Esophagus muscularis mucosa (tissue), 4 donors: ENCODE results near the gene POU5F1. TPM values are rescaled to one million over a fixed set of nuclear protein-coding genes. Genes with fewer than 3 reads are reported as not detected.
A peak's percentile ranks its signal among the peaks of the same experiment; 100 is the strongest.

ENCODE experiments used
- DNase-seq: peaks from one replicate; pipeline ENCODE4 v3.0.0-alpha.2; 2017; ENCODE audit errors: extremely low spot score
- H3K27ac ChIP-seq, 4 donors: fragments of 200-600 bp; sonication (generic); replicated peaks in 1 of 4; 1 replicate in 3 of 4; 2 replicates in 1 of 4; pipeline ENCODE4 v1.5.1; 2016 to 2019; ENCODE audit warnings: mild to moderate bottlenecking in 1 of 4
- H3K27me3 ChIP-seq, 4 donors: fragments of 200-600 bp; sonication (generic); one replicate each; pipeline versions ENCODE4 v1.5.1 to v1.6.0; 2016 to 2019
- H3K36me3 ChIP-seq, 4 donors: fragments of 200-600 bp; sonication (generic); one replicate each; pipeline ENCODE4 v1.5.1; 2016 to 2019
- H3K4me1 ChIP-seq, 4 donors: fragments of 200-600 bp; sonication (generic); one replicate each; pipeline ENCODE4 v1.5.1; 2016 to 2019
- H3K4me3 ChIP-seq, 4 donors: fragments of 200-600 bp; sonication (generic); 1 replicate in 2 of 4; 2 replicates in 2 of 4; pipeline ENCODE4 v1.5.1; 2016 to 2019; ENCODE audit warnings: mild to moderate bottlenecking in 4 of 4, moderate library complexity in 1 of 4
- H3K9me3 ChIP-seq, 4 donors: fragments of 200-600 bp; sonication (generic); 1 replicate in 3 of 4; 2 replicates in 1 of 4; pipeline ENCODE4 v1.5.1; 2016 to 2019
- EP300 ChIP-seq: sonication (generic); formaldehyde crosslinking; IDR thresholded peaks from one replicate; pipeline ENCODE4 v1.6.1; 2017; ENCODE audit warnings: antibody characterized with exemption
- POLR2A ChIP-seq: fragments of 450-650 bp; IDR thresholded peaks from one replicate; pipeline ENCODE4 v1.6.1; 2017; ENCODE audit warnings: antibody characterized with exemption, moderate library complexity, mild to moderate bottlenecking, low read depth
- POLR2AphosphoS5 ChIP-seq, 2 donors: sonication (generic); formaldehyde crosslinking; IDR thresholded peaks; one replicate each; pipeline ENCODE4 v1.6.1; 2017; ENCODE audit warnings: antibody characterized with exemption in 2 of 2
- WGBS: methylation state at CpG from one replicate; pipeline ENCODE4 v1.1.5; 2018; 5-methylcytosine and 5-hydroxymethylcytosine counted together
- intact Hi-C: fragments of 100-400 bp; cut with DNase I; formaldehyde crosslinking; loops from one replicate; pipeline ENCODE4 v1.15.1; 2023
- total RNA-seq, 4 donors: library from RNA; depleted of rRNA; stranded (reverse); fragments of >200 nt; gene quantifications; one replicate each; pipeline versions ENCODE4 v1.1.0 to v1.2.1, GENCODE V29; 2016
- TF ChIP-seq, protein P1 (sequence below), 3 experiments: fragments of 200-600 bp in 2 of 3; fragments of 450-650 bp in 1 of 3; sonication (generic) in 2 of 3; IDR thresholded peaks; one replicate each; pipeline ENCODE4 v1.5.1; 2017 to 2019; ENCODE audit warnings: antibody characterized with exemption in 3 of 3, mild to moderate bottlenecking in 2 of 3, moderate library complexity in 1 of 3

POU5F1 gene
- total RNA-seq, 4 donors from 2014 or later, result 1.3 TPM; not detected in 3

DNA sequence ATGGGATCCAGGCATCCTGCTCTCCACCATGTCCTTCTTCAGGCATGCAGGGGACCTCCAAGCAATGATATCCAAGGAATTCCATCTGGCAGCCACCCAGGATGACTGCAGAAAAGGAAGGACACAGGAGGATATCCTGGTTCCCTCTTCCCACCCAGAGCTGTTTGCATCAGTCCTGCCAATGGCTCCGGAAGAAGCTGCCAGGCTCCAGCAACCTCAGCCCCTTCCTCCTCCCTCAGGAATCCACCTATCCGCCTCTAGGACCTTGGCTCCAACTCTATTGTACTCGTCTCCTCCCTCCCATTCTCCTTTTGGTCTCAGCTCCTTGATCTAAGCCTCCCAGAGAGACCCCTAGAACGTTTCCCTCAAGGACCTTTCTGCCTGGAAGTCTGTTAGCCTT is 30.9 kb downstream of the POU5F1 start:
- Histone ChIP-seq H3K36me3 (peaks cover 0 to 21% (median 9%) of the 10 kb centered on the region in 4 donors), H3K4me1 (peaks cover 13 to 33% (median 32%) of the 10 kb centered on the region in 4 donors), H3K27ac (no peak overlapping the region), H3K9me3 (no peaks in the 10 kb centered on the region), H3K4me3 (no peak overlapping the region), H3K27me3 (peaks cover 0 to 7% (median 0%) of the 10 kb centered on the region in 4 donors)
- WGBS, result 41% methylated on average over 4 of the region's 4 CpGs
- DNase-seq, result no peak
- TF ChIP-seq POLR2A (no peak), EP300 (no peak), POLR2AphosphoS5 (IDR thresholded peaks at IDR 0.05) (no peak)
- TF ChIP-seq, protein P1, sequence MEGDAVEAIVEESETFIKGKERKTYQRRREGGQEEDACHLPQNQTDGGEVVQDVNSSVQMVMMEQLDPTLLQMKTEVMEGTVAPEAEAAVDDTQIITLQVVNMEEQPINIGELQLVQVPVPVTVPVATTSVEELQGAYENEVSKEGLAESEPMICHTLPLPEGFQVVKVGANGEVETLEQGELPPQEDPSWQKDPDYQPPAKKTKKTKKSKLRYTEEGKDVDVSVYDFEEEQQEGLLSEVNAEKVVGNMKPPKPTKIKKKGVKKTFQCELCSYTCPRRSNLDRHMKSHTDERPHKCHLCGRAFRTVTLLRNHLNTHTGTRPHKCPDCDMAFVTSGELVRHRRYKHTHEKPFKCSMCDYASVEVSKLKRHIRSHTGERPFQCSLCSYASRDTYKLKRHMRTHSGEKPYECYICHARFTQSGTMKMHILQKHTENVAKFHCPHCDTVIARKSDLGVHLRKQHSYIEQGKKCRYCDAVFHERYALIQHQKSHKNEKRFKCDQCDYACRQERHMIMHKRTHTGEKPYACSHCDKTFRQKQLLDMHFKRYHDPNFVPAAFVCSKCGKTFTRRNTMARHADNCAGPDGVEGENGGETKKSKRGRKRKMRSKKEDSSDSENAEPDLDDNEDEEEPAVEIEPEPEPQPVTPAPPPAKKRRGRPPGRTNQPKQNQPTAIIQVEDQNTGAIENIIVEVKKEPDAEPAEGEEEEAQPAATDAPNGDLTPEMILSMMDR (IDR thresholded peaks at IDR 0.05), result no peak
- intact Hi-C loops, result loop anchor here (2.0 kb wide), 1 partner anchor 227 kb away; no protein-coding TSS in a partner anchor

GRCh38 chr6:31138982-31139381 is 31.5 kb downstream of the POU5F1 start, which contains the start of gene PSORS1C2:
Gene PSORS1C2, minus strand, starts transcription at chr6:31139066. Its CDS starts 40 bp downstream, at chr6:31139026.
- WGBS, result 94% methylated on average over 4 of the region's 4 CpGs
- TF ChIP-seq POLR2AphosphoS5 (IDR thresholded peaks at IDR 0.05) (no peak), EP300 (no peak), POLR2A (no peak)
- TF ChIP-seq, protein P1 (IDR thresholded peaks at IDR 0.05), result no peak
- H3K27me3 ChIP-seq, result peaks cover 0 to 7% (median 0%) of the 10 kb centered on the region in 4 donors
- H3K36me3 ChIP-seq, result peaks cover 0 to 14% (median 5%) of the 10 kb centered on the region in 4 donors
- H3K9me3 ChIP-seq, result no peaks in the 10 kb centered on the region
- DNase-seq, result no peak
- peaks cover 13 to 33% (median 32%) of the 10 kb centered on the region in 4 donors for H3K4me1 ChIP-seq
- H3K4me3 ChIP-seq, result peak within 1 kb of the TSS in 1 of 4 donors; percentile 28
- no peak within 1 kb of the TSS for H3K27ac ChIP-seq
- intact Hi-C loops, result loop anchor here (2.0 kb wide), 1 partner anchor 228 kb away; no protein-coding TSS in a partner anchor

DNA sequence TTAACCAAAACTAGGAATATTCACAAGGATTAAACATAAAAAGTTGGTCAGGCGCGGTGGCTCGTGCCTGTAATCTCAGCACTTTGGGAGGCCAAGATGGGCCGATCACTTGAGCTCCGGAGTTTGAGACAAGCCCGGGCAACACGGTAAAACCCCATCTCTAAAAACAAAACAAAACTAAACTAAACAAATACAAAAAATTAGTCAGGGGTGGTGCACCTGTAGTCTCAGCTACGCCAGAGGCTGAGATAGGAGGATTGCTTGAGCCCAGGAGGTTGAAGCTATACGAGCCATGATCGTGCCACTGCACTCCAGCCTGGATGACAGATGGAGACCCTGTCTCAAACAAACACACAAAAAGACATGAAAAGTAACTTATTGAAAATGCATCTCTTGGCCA is 34.8 kb downstream of the POU5F1 start:
- 82% methylated on average over 10 of the region's 10 CpGs for WGBS
- Histone ChIP-seq H3K9me3 (no peaks in the 10 kb centered on the region), H3K4me1 (peaks cover 7 to 21% (median 16%) of the 10 kb centered on the region in 4 donors), H3K4me3 (no peak overlapping the region), H3K27me3 (peaks cover 0 to 7% (median 0%) of the 10 kb centered on the region in 4 donors), H3K36me3 (no peaks in the 10 kb centered on the region), H3K27ac (no peak overlapping the region)
- intact Hi-C loops, result loop anchor here (2.0 kb wide), 1 partner anchor 57 kb away; no protein-coding TSS in a partner anchor
- DNase-seq, result no peak
- no peak for TF ChIP-seq EP300
- TF ChIP-seq POLR2A, result no peak
- TF ChIP-seq, protein P1 (IDR thresholded peaks at IDR 0.05), result no peak
- TF ChIP-seq POLR2AphosphoS5 (IDR thresholded peaks at IDR 0.05), result no peak

DNA sequence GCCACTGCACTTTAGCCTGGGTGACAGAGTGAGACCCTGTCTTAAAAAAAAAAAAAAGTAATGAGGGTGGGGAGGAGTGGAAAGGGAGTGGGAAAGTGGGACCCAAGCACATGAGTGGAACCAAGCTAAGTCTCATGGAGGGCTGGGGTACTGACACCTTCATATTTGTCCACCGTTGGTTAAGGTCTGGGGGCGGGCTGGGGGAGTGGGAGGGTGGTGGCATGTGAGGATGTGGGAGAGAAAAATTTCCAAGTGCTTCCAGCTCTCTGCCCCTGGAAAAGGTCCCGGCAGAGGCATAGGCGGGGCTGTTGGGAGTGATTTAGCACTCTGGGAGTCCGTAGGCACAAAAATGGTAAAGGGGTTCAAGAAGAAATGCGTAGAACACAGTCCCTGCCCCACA is 37.7 kb downstream of the POU5F1 start:
- no peak for DNase-seq

DNA sequence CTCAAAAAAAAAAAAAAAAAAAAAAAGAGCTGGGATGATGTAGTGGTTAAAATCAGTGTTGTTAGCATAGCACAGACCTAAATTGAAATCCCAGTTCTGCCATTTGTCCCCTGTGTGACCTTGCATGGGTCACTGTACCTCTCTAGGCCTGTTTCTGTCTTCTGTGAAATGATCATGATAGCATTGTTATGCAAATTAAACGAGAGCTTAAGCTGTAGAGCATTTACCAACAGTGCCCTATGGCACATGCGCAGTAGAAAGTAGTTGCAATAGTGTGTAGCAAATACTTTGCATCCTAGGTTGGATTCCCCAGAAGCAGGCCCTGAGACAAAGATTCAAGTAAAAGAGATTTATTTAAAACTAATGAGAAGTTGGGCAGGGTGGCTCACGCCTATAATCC is 38.9 kb downstream of the POU5F1 start:
- peaks cover 0 to 2% (median under 1%) of the 10 kb centered on the region in 4 donors for H3K4me1 ChIP-seq
- no peaks in the 10 kb centered on the region for H3K36me3 ChIP-seq
- DNase-seq, result no peak
- no peak overlapping the region for H3K27ac ChIP-seq
- H3K27me3 ChIP-seq, result no peaks in the 10 kb centered on the region
- TF ChIP-seq, protein P1 (IDR thresholded peaks at IDR 0.05), result no peak
- TF ChIP-seq POLR2AphosphoS5 (IDR thresholded peaks at IDR 0.05), result no peak
- TF ChIP-seq POLR2A, result no peak
- no peak for TF ChIP-seq EP300
- intact Hi-C loops, result no loop called here
- H3K9me3 ChIP-seq, result no peaks in the 10 kb centered on the region
- 89% methylated on average over 3 of the region's 3 CpGs for WGBS
- H3K4me3 ChIP-seq, result no peak overlapping the region

More for the DNA sequence above, 37.7 kb downstream of the POU5F1 start:
- no peak overlapping the region for H3K27ac ChIP-seq
- H3K4me1 ChIP-seq, result peaks cover 4 to 8% (median 8%) of the 10 kb centered on the region in 4 donors
- no peaks in the 10 kb centered on the region for H3K27me3 ChIP-seq
- intact Hi-C loops, result no loop called here
- TF ChIP-seq EP300 (no peak), POLR2AphosphoS5 (IDR thresholded peaks at IDR 0.05) (no peak)
- WGBS, result 64% methylated on average over 6 of the region's 6 CpGs
- H3K9me3 ChIP-seq, result no peaks in the 10 kb centered on the region
- H3K36me3 ChIP-seq, result no peaks in the 10 kb centered on the region
- H3K4me3 ChIP-seq, result no peak overlapping the region
